ENCODE measurements around the gene MCTP1. TPM values are rescaled to one million over a fixed set of nuclear protein-coding genes. Genes with fewer than 3 reads are reported as not detected.

The MCTP1 gene
- total RNA-seq, 2 donors from 2014 or later, result 6.6 to 11.2 TPM

DNA sequence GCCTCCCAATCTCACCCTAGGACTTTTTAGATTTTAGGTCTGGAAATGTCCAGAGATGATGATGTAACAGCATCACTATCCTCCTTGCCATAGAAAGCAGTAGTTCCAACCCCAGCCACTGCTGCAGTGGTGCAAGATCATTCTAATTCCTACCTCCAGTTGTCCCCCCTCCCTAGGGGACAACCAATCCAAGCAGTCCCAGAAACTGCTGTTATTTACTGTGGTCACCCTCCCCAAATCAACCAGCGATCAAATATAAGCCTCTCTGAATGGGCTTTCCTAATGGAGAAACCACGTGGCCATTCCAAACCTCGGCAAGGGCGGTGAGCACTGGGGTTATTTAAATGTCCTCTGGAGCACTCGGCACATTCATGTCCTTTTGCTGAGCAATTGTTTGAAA is 506.6 kb downstream of the MCTP1 start:
- peaks cover 0 to 4% of the 10 kb centered on the region in 2 donors for H3K4me1 Mint-ChIP-seq (ENCODE audit: low read depth in 2 of 2)
- ATAC-seq (no peak), DNase-seq (ENCODE audit: low spot score) (no peak)
- H3K27me3 Mint-ChIP-seq, result peaks cover 20 to 22% of the 10 kb centered on the region in 2 donors
- no peak overlapping the region for H3K27ac Mint-ChIP-seq
- peaks cover 1% of the 10 kb centered on the region for H3K9me3 Mint-ChIP-seq
- H3K4me3 Mint-ChIP-seq, result no peak overlapping the region
- peaks cover 4% of the 10 kb centered on the region for H3K36me3 Mint-ChIP-seq

DNA sequence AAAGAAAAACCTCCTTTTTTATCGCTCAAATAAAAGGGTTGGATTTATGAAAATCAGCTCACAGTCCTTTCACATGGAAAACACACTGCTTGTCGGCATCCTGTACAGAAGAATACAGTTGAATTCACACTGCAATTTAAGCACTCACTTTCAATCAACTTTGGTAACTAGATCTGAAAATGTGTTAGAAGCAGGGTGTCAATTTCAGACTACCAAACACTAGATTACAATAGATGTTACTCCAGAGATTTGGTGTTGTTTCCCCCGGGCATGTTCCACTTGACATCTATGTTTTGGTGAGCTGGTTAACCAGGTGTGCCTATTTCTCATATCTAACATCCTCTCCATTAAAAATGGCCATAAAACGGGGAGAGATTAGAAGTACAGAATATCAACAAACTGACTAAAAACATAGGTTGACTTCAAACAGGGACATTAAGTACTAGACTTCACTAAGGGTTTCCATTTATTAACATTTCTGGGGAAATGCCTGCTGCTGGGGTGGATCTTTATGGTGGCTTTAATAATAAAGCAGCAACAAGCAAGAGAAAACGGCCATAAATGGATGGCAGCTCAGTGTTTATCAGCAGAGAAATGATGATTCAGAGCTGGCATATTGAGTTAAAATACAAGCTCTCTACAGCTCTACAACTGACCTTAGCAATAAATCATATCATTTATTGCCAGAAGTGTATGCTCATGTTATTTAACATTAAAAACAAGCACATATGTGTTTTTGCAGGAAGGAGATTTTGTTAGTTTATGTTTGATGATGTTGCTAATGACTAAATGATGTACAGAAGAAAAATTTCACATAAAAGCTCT is 507.6 kb downstream of the MCTP1 start:
- Mint-ChIP-seq H3K4me1 (ENCODE audit: low read depth in 2 of 2) (peaks cover 0 to 4% of the 10 kb centered on the region in 2 donors), H3K27me3 (peaks cover 16 to 20% of the 10 kb centered on the region in 2 donors), H3K27ac (peak overlapping the region in 1 of 2 donors; percentile 5), H3K9me3 (peaks cover 2% of the 10 kb centered on the region), H3K4me3 (no peak overlapping the region), H3K36me3 (peaks cover 6% of the 10 kb centered on the region)
- no peak for DNase-seq (ENCODE audit: low spot score)
- no peak for ATAC-seq

DNA sequence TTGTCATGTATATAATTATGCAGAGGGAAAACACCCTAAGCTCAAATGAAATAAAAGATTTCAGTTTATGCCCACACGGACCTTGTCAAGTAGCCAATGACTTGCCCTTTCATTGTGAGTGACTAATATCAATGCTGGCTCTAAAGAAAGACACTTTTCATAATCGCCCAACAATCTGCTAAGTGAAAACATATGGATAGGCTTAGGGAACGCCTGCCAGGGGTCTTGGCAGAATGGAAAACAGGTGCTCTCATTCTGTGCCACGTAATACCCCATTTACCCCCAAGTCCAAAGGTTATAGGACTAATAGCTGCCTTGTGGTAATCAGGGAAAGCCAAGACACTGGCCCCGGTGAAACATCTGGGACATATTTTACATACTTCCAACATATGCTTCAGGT is 508.7 kb downstream of the MCTP1 start:
- Mint-ChIP-seq H3K27me3 (peaks cover 16 to 20% of the 10 kb centered on the region in 2 donors), H3K4me3 (no peak overlapping the region), H3K36me3 (peaks cover 6% of the 10 kb centered on the region), H3K4me1 (ENCODE audit: low read depth in 2 of 2) (peaks cover 0 to 4% of the 10 kb centered on the region in 2 donors), H3K27ac (no peak overlapping the region), H3K9me3 (peaks cover 2% of the 10 kb centered on the region)
- DNase-seq (ENCODE audit: low spot score), result no peak
- no peak for ATAC-seq

DNA sequence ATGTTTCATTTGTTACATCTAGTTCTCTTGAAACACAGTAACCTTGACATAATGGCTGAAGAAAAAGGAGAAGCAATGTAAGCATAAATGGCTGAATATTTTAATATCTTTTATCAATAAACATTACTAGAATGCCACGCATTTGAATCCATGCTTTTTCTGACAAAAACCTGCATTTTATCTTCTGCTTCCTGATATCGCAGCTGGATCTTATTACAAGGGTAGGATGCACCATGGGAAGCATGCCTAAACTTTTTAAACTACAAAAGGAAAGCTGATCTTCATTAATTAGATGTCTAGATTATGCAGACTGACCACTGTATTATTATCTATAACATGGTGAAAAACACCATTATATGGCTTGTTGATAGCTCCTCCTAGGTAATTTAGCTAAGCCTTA is 509.8 kb downstream of the MCTP1 start:
- Mint-ChIP-seq H3K27me3 (peaks cover 16 to 20% of the 10 kb centered on the region in 2 donors), H3K36me3 (peaks cover 6% of the 10 kb centered on the region), H3K27ac (peak overlapping the region in 1 of 2 donors; percentile 32), H3K4me1 (ENCODE audit: low read depth in 2 of 2) (peaks cover 0 to 4% of the 10 kb centered on the region in 2 donors), H3K9me3 (peaks cover 2% of the 10 kb centered on the region), H3K4me3 (no peak overlapping the region)
- ATAC-seq (no peak), DNase-seq (ENCODE audit: low spot score) (no peak)

DNA sequence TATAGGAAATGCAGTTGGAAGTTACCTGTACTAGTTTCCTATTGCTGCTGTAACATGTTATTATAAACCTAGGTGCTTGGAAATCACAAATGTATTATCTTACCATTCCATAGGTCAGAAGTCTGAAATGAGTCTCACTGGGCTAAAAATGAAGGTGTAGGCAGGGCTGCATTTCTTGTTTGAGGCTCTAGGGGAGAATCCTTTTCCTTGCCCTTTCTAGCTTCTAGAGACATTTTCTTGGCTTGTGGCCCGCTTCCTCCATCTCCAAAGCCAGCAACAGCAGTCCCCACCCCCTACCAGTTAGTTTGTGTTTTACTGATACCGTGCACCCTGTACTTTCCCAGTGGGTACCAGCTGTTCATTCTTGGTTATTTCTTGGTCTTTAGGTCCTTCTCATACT is 513.2 kb downstream of the MCTP1 start:
- no peak overlapping the region for H3K27ac Mint-ChIP-seq
- H3K9me3 Mint-ChIP-seq, result peaks cover 2% of the 10 kb centered on the region
- peaks cover 6 to 12% of the 10 kb centered on the region in 2 donors for H3K27me3 Mint-ChIP-seq
- DNase-seq (ENCODE audit: low spot score), result no peak
- ATAC-seq, result no peak
- peaks cover 0 to 4% of the 10 kb centered on the region in 2 donors for H3K4me1 Mint-ChIP-seq (ENCODE audit: low read depth in 2 of 2)
- H3K4me3 Mint-ChIP-seq, result no peak overlapping the region
- H3K36me3 Mint-ChIP-seq, result peaks cover 6% of the 10 kb centered on the region

DNA sequence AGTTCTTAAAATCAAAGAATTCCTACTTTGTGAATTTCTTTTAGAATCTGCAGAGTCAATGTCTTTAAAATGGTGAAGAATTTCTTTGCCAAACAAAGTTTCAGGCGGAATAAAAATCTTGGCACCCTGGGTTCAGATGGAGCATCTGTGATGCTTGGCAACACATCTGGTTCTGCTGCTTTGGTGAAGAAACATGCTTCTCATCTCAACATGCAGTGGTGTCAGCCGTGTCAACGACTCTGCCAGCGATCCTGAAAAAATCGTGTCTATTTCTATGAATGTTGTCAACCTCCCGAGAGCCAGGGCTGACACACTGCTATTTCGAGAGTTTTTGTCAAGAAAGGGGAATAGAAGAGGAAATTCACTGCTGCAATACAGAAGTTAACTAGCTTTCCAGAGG is 514.9 kb downstream of the MCTP1 start:
- Mint-ChIP-seq H3K27ac (no peak overlapping the region), H3K36me3 (peaks cover 11% of the 10 kb centered on the region), H3K4me1 (ENCODE audit: low read depth in 2 of 2) (no peaks in the 10 kb centered on the region), H3K9me3 (peaks cover 2% of the 10 kb centered on the region), H3K4me3 (no peak overlapping the region), H3K27me3 (peaks cover 9 to 13% of the 10 kb centered on the region in 2 donors)
- DNase-seq (ENCODE audit: low spot score), result no peak
- ATAC-seq, result no peak

DNA sequence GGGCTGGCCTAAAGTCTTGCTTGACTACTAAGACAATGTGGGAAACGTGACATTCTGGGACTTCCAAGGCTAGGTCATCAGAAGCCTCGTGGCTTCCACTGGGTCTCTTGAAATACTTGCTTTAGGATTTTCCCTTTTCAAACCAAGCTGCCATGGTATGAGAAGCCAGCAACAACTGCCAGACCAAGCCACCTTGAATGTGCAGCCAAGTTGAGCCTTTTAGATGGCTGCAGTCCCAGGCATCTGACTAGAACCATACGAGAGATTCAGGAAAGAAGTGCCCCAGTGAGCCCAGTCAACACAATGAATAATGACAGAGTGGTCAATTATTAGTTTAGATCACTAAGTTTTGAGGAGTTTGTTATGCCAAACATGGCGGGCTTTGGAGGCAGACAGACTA is 523.1 kb downstream of the MCTP1 start:
- Mint-ChIP-seq H3K27ac (no peak overlapping the region), H3K27me3 (peaks cover under 1 to 10% of the 10 kb centered on the region in 2 donors), H3K9me3 (no peaks in the 10 kb centered on the region), H3K36me3 (peaks cover 13% of the 10 kb centered on the region), H3K4me3 (no peak overlapping the region), H3K4me1 (ENCODE audit: low read depth in 2 of 2) (no peaks in the 10 kb centered on the region)
- no peak for ATAC-seq
- no peak for DNase-seq (ENCODE audit: low spot score)

DNA sequence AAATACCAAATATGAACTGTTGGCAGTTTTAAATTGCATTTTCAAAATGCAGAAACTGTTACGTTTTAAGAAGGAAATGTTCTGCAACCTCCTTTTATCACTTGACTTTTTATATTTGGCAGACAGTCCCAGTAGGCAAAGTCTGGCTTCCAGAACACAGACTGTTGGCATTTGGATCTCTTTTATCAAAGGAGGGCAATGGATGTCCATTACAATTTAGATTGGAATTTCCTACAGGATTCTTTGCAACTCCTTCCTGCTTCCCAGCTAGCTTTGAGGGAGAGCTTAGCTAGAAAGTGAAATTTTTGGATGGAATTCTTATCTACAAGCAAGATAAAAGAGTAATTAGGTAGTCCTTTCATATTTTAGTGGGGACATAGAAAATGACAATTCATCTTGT is 523.8 kb downstream of the MCTP1 start:
- DNase-seq (ENCODE audit: low spot score), result no peak
- H3K27me3 Mint-ChIP-seq, result peaks cover 0 to 8% of the 10 kb centered on the region in 2 donors
- no peaks in the 10 kb centered on the region for H3K4me1 Mint-ChIP-seq (ENCODE audit: low read depth in 2 of 2)
- H3K27ac Mint-ChIP-seq, result no peak overlapping the region
- H3K9me3 Mint-ChIP-seq, result no peaks in the 10 kb centered on the region
- H3K4me3 Mint-ChIP-seq, result no peak overlapping the region
- peaks cover 13% of the 10 kb centered on the region for H3K36me3 Mint-ChIP-seq
- ATAC-seq, result no peak

DNA sequence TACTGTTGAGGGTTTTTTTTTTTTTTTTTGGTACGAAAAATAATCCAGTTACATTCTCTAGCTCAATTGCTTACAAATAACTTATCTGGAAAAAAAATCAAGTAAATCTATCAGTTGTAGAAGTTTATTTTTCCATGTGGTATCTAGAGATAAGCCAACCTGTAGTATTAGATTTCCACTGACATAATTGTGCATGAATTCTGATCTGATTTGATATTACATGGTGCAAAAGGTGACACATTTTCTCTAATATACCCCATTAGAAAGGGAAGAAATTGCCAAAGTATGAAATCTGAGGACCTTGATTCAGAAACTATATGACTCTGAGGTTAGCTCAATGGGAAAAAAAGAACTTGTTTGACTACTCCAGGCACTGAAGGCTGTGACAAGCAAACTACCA is 524.9 kb downstream of the MCTP1 start:
- H3K27ac Mint-ChIP-seq, result no peak overlapping the region
- ATAC-seq (no peak), DNase-seq (ENCODE audit: low spot score) (no peak)
- H3K9me3 Mint-ChIP-seq, result no peaks in the 10 kb centered on the region
- H3K27me3 Mint-ChIP-seq, result peaks cover 0 to 2% of the 10 kb centered on the region in 2 donors
- H3K4me1 Mint-ChIP-seq (ENCODE audit: low read depth in 2 of 2), result no peaks in the 10 kb centered on the region
- peaks cover 8% of the 10 kb centered on the region for H3K36me3 Mint-ChIP-seq
- no peak overlapping the region for H3K4me3 Mint-ChIP-seq

DNA sequence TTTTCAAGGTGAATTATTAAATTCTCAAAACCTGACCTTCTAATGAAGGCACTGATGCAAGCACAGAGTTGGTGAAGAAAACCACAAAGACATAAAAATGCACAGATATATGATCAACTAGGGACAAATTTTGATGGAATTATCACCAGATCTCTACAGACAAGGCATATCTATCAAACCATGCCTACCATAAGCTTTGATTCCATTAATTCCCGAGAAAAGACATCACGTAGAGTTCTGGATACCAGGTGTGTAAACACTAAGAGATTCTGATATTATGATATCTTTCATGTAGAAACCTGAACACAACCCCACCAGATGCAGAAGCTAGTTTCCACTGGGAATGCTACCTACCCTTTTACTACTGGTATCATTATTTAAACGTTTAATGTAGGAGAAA is 525.9 kb downstream of the MCTP1 start:
- Mint-ChIP-seq H3K27me3 (no peaks in the 10 kb centered on the region), H3K27ac (no peak overlapping the region), H3K9me3 (no peaks in the 10 kb centered on the region), H3K4me1 (ENCODE audit: low read depth in 2 of 2) (no peaks in the 10 kb centered on the region), H3K4me3 (no peak overlapping the region), H3K36me3 (no peaks in the 10 kb centered on the region)
- DNase-seq (ENCODE audit: low spot score) (no peak), ATAC-seq (no peak)

DNA sequence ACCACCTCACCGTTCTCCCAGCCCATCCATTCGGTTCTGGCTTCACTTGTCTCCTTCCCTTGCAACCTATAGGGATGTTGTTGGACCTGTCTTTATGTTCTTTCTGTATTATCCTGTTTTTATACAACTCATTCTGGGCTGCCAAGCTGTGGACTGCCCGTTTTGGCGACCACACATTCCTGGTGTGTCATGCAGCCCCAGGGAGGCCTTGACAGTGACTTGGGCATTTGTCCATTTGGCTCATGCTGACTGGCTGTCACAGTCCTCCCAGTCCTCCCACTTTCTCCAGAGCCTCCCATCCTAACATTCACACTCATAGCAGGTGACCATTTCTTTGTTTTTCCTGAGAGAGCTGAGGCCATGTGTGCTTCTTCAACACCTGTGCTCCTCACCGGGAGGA is 530.1 kb downstream of the MCTP1 start:
- H3K27me3 Mint-ChIP-seq, result no peaks in the 10 kb centered on the region
- H3K4me3 Mint-ChIP-seq, result no peak overlapping the region
- DNase-seq (ENCODE audit: low spot score) (no peak), ATAC-seq (no peak)
- no peaks in the 10 kb centered on the region for H3K4me1 Mint-ChIP-seq (ENCODE audit: low read depth in 2 of 2)
- H3K9me3 Mint-ChIP-seq, result no peaks in the 10 kb centered on the region
- no peaks in the 10 kb centered on the region for H3K36me3 Mint-ChIP-seq
- H3K27ac Mint-ChIP-seq, result no peak overlapping the region

DNA sequence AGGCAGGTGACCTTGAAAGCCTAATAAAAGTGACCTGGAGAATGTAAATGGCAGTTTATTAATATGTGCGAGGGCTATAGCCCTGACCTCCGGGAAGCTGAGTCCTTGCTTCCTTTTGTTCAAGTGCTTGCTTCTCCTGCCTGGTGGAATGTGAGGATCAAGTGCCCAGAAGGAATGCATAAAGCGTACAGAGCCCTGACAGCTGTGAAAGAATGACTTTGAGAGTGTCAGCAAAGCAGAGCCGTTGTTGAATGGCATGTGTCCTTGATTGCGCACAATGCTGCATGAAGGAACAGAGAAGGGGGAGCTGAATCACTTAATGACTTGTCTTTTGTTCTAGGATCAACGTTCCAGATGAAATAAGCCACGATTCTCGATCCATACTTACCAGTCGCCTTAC is 533.4 kb downstream of the MCTP1 start:
- Mint-ChIP-seq H3K36me3 (no peaks in the 10 kb centered on the region), H3K27ac (peak overlapping the region in 1 of 2 donors; percentile 58), H3K4me1 (ENCODE audit: low read depth in 2 of 2) (no peaks in the 10 kb centered on the region), H3K4me3 (no peak overlapping the region), H3K9me3 (no peaks in the 10 kb centered on the region), H3K27me3 (no peaks in the 10 kb centered on the region)
- no peak for ATAC-seq
- DNase-seq (ENCODE audit: low spot score), result no peak

DNA sequence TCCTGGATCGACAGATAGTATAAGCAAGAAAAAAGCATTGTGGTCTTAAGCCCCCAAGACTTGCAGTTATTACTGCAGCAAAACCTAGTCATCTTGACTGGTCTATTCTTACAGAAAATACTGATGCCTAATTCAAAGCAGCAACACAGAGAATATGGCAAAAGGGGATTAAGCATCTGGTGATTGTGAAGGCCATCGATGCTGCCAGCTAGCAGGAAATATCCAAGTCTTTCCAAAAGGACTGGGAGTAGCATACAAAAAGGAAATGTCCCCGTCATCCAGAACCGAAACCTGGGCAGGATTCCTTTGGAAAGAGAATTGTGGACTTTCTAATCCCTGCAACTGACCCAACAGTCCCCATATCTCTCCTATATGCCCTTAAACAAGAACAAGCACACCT is 534.2 kb downstream of the MCTP1 start:
- Mint-ChIP-seq H3K36me3 (no peaks in the 10 kb centered on the region), H3K9me3 (no peaks in the 10 kb centered on the region), H3K4me1 (ENCODE audit: low read depth in 2 of 2) (peaks cover 0 to 7% of the 10 kb centered on the region in 2 donors), H3K27me3 (no peaks in the 10 kb centered on the region), H3K4me3 (no peak overlapping the region), H3K27ac (no peak overlapping the region)
- no peak for ATAC-seq
- no peak for DNase-seq (ENCODE audit: low spot score)

DNA sequence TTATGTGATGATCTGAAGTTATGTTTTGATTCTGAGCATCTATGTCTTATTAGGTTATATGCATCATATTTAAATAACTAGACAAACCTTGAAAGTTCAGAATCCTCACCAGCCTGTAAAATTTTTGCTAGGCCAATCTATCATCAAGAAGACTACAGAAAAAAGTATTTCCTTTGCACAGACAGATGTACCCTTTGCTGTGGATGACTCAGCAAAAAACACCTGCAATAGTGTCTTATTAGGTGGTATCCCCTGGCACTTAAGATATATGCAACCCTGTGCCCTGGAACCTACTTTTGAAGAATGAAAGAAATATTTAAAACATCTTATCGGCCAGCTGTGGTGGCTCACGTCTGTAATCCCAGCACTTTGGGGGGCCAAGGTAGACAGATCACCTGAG is 535.9 kb downstream of the MCTP1 start:
- Mint-ChIP-seq H3K27ac (no peak overlapping the region), H3K4me3 (no peak overlapping the region), H3K9me3 (no peaks in the 10 kb centered on the region), H3K36me3 (no peaks in the 10 kb centered on the region), H3K27me3 (no peaks in the 10 kb centered on the region), H3K4me1 (ENCODE audit: low read depth in 2 of 2) (peaks cover 0 to 7% of the 10 kb centered on the region in 2 donors)
- ATAC-seq, result no peak
- no peak for DNase-seq (ENCODE audit: low spot score)

DNA sequence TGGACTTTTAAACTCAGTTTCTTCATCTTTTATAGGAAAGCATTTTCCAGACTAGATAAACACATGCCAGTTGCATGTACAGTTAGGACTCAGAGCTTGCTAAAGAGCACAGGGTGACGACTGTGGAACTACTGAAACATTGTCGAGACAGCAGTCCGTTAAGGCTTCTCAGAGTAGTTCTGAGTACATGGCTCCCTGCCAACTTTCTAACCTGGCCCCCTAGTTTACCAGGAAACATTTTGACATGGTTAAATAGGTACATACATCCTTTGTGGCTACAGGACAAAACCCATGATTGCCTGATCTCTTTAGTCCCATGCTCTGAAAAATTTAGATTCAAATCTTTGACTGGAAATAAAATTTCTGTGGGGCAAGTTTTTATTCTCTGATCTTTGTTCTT is 536.7 kb downstream of the MCTP1 start:
- Mint-ChIP-seq H3K27ac (no peak overlapping the region), H3K36me3 (no peaks in the 10 kb centered on the region), H3K27me3 (peaks cover 0 to 2% of the 10 kb centered on the region in 2 donors), H3K4me3 (no peak overlapping the region), H3K9me3 (no peaks in the 10 kb centered on the region), H3K4me1 (ENCODE audit: low read depth in 2 of 2) (peaks cover 1 to 7% of the 10 kb centered on the region in 2 donors)
- ATAC-seq (no peak), DNase-seq (ENCODE audit: low spot score) (no peak)
